ENCODE results near the gene KIZ. TPM values are rescaled to one million over a fixed set of nuclear protein-coding genes. Genes with fewer than 3 reads are reported as not detected.

Gene KIZ
- total RNA-seq, 1 experiment from 2014 or later, result 43.6 TPM

- Mint-ChIP-seq H3K27me3 (ENCODE audit: low read depth) (no peaks in the 10 kb centered on the region; the same call in 1 of the 2 replicates), H3K9me3 (peaks cover 15% of the 10 kb centered on the region), H3K4me3 (no peak overlapping the region), H3K4me1 (0 out of 2 replicates have a peak, but pooled peaks cover 3% of the 10 kb centered on the region), H3K36me3 (peaks cover 5% of the 10 kb centered on the region; the same call in 1 of the 2 replicates), H3K27ac (no peak overlapping the region)
- DNase-seq (ENCODE audit: low spot score) (no peak), ATAC-seq (no peak)
- TF ChIP-seq FOXJ3 (CRISPR knock-in tag; IDR thresholded peaks at IDR 0.05; ENCODE audit: borderline replicate concordance) (no peak), ZNF281 (CRISPR knock-in tag; IDR thresholded peaks at IDR 0.05) (no peak), IRF2 (CRISPR knock-in tag; IDR thresholded peaks at IDR 0.05; ENCODE audit: borderline replicate concordance, low read depth) (no peak), SOX15 (CRISPR knock-in tag; IDR thresholded peaks at IDR 0.05) (no peak), OVOL2 (CRISPR knock-in tag; IDR thresholded peaks at IDR 0.05; ENCODE audit: borderline replicate concordance) (no peak), TEAD4 (CRISPR knock-in tag; IDR thresholded peaks at IDR 0.05) (no peak), ZNF423 (CRISPR knock-in tag; IDR thresholded peaks at IDR 0.05) (no peak), ZNF512 (CRISPR knock-in tag; IDR thresholded peaks at IDR 0.05; ENCODE audit: borderline replicate concordance) (no peak), FOXK1 (CRISPR knock-in tag; IDR thresholded peaks at IDR 0.05) (no peak), FOXP4 (CRISPR knock-in tag; IDR thresholded peaks at IDR 0.05) (no peak), ZNF317 (CRISPR knock-in tag; IDR thresholded peaks at IDR 0.05; ENCODE audit: borderline replicate concordance, low read depth) (no peak), TEAD1 (CRISPR knock-in tag; IDR thresholded peaks at IDR 0.05) (no peak)
- ChIA-PET POLR2A (no interaction called here), CTCF (interaction anchor here (0.5 kb wide), 1 partner anchor 150 kb away, joined by 3 read pairs; no protein-coding TSS in a partner anchor)
Measured at GRCh38 chr20:21262812-21263211, 136.9 kb downstream of the KIZ start.

- peaks cover 17% of the 10 kb centered on the region for H3K9me3 Mint-ChIP-seq
- DNase-seq (ENCODE audit: low spot score) (no peak), ATAC-seq (peak; percentile 36)
- no peaks in the 10 kb centered on the region; the same call in 1 of the 2 replicates for H3K27me3 Mint-ChIP-seq (ENCODE audit: low read depth)
- H3K27ac Mint-ChIP-seq, result no peak overlapping the region
- ChIA-PET POLR2A (no interaction called here), CTCF (interaction anchor here (1.0 to 1.7 kb wide), 3 partner anchors 23 to 255 kb away, joined by 4 to 6 read pairs (median 5); no protein-coding TSS in a partner anchor)
- H3K4me3 Mint-ChIP-seq, result no peak overlapping the region
- H3K4me1 Mint-ChIP-seq, result 0 out of 2 replicates have a peak, but pooled peaks cover 3% of the 10 kb centered on the region
- peaks cover 5% of the 10 kb centered on the region; the same call in 1 of the 2 replicates for H3K36me3 Mint-ChIP-seq
- TF ChIP-seq E2F4 (CRISPR knock-in tag; IDR thresholded peaks at IDR 0.05; ENCODE audit: borderline replicate concordance, low read depth) (no peak), ZNF281 (CRISPR knock-in tag; IDR thresholded peaks at IDR 0.05) (no peak), AFF4 (CRISPR knock-in tag; IDR thresholded peaks at IDR 0.05; ENCODE audit: borderline replicate concordance) (no peak), ZNF219 (CRISPR knock-in tag; IDR thresholded peaks at IDR 0.05; ENCODE audit: borderline replicate concordance) (no peak)
Measured at GRCh38 chr20:21265261-21266190, 139.6 kb downstream of the KIZ start.
